GM12891 (cell line): ENCODE data around the gene ANG.

Experiments
- POLR2A ChIP-seq: IDR thresholded peaks from 2 replicates; pipeline ENCODE4 v1.6.1; 2011; ENCODE audit warnings: low read depth, low read length, control low read depth
- POLR2AphosphoS5 ChIP-seq: IDR thresholded peaks from 2 replicates; pipeline ENCODE4 v1.6.1; 2011; ENCODE audit warnings: low read depth, low read length, control low read depth
- TAF1 ChIP-seq: IDR thresholded peaks from 2 replicates; pipeline ENCODE4 v1.6.1; 2011; ENCODE audit warnings: low read depth, low read length, control low read depth

DNA sequence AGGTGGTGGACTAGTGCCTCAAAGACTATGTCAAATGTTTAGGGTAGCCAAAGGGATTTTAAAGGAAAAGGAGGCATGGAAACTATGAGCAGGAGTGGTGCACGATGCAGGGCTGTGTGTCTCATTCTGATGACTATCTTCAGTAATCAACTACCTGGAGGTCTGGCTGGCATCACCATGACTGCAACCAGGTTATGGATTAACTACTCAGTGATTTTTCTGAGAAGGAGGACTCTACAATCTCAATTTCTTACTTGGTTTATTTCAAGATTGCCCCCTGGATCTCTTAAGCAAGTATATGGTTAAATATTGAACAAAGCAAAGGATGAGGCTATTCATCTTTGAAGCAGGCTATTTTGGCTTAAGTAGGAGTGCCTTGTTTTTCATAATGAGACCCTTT lies 38.0 kb downstream of the ANG start:
- TF ChIP-seq POLR2A (no peak), POLR2AphosphoS5 (no peak), TAF1 (no peak)
